Prostate gland (tissue), 2 donors: ENCODE measurements around the gene SESN1. TPM values are rescaled to one million over a fixed set of nuclear protein-coding genes. Genes with fewer than 3 reads are reported as not detected.

Experiments used
- DNase-seq: peaks from one replicate; pipeline ENCODE4 v3.0.0-alpha.2; 2019; ENCODE audit warnings: low spot score
- H3K27ac ChIP-seq, 2 donors: fragments of 200-600 bp; sonication (generic); 2 replicates each; pipeline ENCODE4 v1.5.1; 2017 to 2019
- H3K27me3 ChIP-seq: fragments of 200-600 bp; sonication (generic); replicated peaks from 2 replicates; pipeline ENCODE4 v1.5.1; 2019; ENCODE audit not compliant: insufficient read depth
- H3K36me3 ChIP-seq, 2 donors: fragments of 200-600 bp; sonication (generic); 1 replicate in 1 of 2; 2 replicates in 1 of 2; pipeline versions ENCODE4 v1.5.1 to v1.8.1; 2017 to 2019
- H3K4me1 ChIP-seq: fragments of 200-600 bp; sonication (generic); replicated peaks from 2 replicates; pipeline ENCODE4 v1.5.1; 2019
- H3K4me3 ChIP-seq, 2 donors: fragments of 200-600 bp; sonication (generic); 2 replicates each; pipeline ENCODE4 v1.5.1; 2017 to 2019
- H3K9me3 ChIP-seq: fragments of 200-600 bp; sonication (generic); 2 replicates; pipeline ENCODE4 v1.5.1; 2017
- CTCF ChIP-seq, 4 experiments: fragments of 200-600 bp in 2 of 4; fragments of 450-650 bp in 2 of 4; sonication (generic) in 2 of 4; IDR thresholded peaks; 1 replicate in 3 of 4; 2 replicates in 1 of 4; pipeline ENCODE4 v1.5.1; 2016 to 2019; ENCODE audit warnings: antibody characterized with exemption in 4 of 4, mild to moderate bottlenecking in 2 of 4, moderate library complexity in 2 of 4
- POLR2A ChIP-seq: fragments of 450-650 bp; IDR thresholded peaks from one replicate; pipeline ENCODE4 v1.6.1; 2016; ENCODE audit warnings: antibody characterized with exemption, mild to moderate bottlenecking
- POLR2AphosphoS5 ChIP-seq: sonication (generic); formaldehyde crosslinking; IDR thresholded peaks from one replicate; pipeline ENCODE4 v1.6.1; 2017; ENCODE audit warnings: antibody characterized with exemption
- WGBS: methylation state at CpG from one replicate; pipeline ENCODE4 v1.1.5; 2018; 5-methylcytosine and 5-hydroxymethylcytosine counted together
- intact Hi-C: fragments of 100-400 bp; cut with DNase I; formaldehyde crosslinking; loops from one replicate; pipeline ENCODE4 v1.14.2; 2022
- total RNA-seq, 2 donors: library from RNA; depleted of rRNA; stranded (reverse); fragments of >200 nt; gene quantifications; one replicate each; pipeline ENCODE4 v1.1.0, GENCODE V29; 2016

Gene SESN1
- total RNA-seq, 2 donors from 2014 or later: 92.2 to 140 TPM

GRCh38 chr6:109130065-109130464, 35.4 kb upstream of the SESN1 start:
- no peaks in the 10 kb centered on the region for H3K36me3 ChIP-seq
- DNase-seq: no peak
- intact Hi-C loops: no loop called here
- no peak overlapping the region for H3K4me3 ChIP-seq
- H3K27ac ChIP-seq: no peak overlapping the region
- WGBS: 96% methylated on average over 3 of the region's 3 CpGs
- no peaks in the 10 kb centered on the region for H3K4me1 ChIP-seq
- no peaks in the 10 kb centered on the region for H3K9me3 ChIP-seq
- no peak for TF ChIP-seq CTCF (IDR thresholded peaks at IDR 0.05)
- no peaks in the 10 kb centered on the region for H3K27me3 ChIP-seq

GRCh38 chr6:109125504-109125903, 30.9 kb upstream of the SESN1 start:
- no peaks in the 10 kb centered on the region for H3K9me3 ChIP-seq
- no peak overlapping the region for H3K4me3 ChIP-seq
- no peaks in the 10 kb centered on the region for H3K27me3 ChIP-seq
- H3K27ac ChIP-seq: no peak overlapping the region
- TF ChIP-seq CTCF (IDR thresholded peaks at IDR 0.05) (no peak), POLR2A (no peak), POLR2AphosphoS5 (no peak)
- intact Hi-C loops: no loop called here
- DNase-seq: no peak
- no peaks in the 10 kb centered on the region for H3K36me3 ChIP-seq
- H3K4me1 ChIP-seq: no peaks in the 10 kb centered on the region
- WGBS: 83% methylated on average over 3 of the region's 3 CpGs

GRCh38 chr6:109124219-109124618, 29.6 kb upstream of the SESN1 start:
- no peak overlapping the region for H3K27ac ChIP-seq
- no peaks in the 10 kb centered on the region for H3K27me3 ChIP-seq
- no peak overlapping the region for H3K4me3 ChIP-seq
- intact Hi-C loops: no loop called here
- no peak for TF ChIP-seq POLR2A
- TF ChIP-seq POLR2AphosphoS5: no peak
- TF ChIP-seq CTCF (IDR thresholded peaks at IDR 0.05): no peak
- H3K9me3 ChIP-seq: no peaks in the 10 kb centered on the region
- no peak for DNase-seq
- no peaks in the 10 kb centered on the region for H3K36me3 ChIP-seq
- WGBS: 90% methylated on average over 2 of the region's 2 CpGs
- H3K4me1 ChIP-seq: no peaks in the 10 kb centered on the region

GRCh38 chr6:109121411-109121810, 26.8 kb upstream of the SESN1 start:
- H3K4me3 ChIP-seq: no peak overlapping the region
- no peaks in the 10 kb centered on the region for H3K4me1 ChIP-seq
- H3K9me3 ChIP-seq: no peaks in the 10 kb centered on the region
- H3K27me3 ChIP-seq: no peaks in the 10 kb centered on the region
- no peak for TF ChIP-seq POLR2AphosphoS5
- no peak for TF ChIP-seq POLR2A
- TF ChIP-seq CTCF (IDR thresholded peaks at IDR 0.05): no peak
- no peak overlapping the region for H3K27ac ChIP-seq
- no peaks in the 10 kb centered on the region for H3K36me3 ChIP-seq
- no peak for DNase-seq
- intact Hi-C loops: no loop called here

- Histone ChIP-seq H3K9me3 (no peaks in the 10 kb centered on the region), H3K27ac (no peak overlapping the region), H3K4me3 (no peak overlapping the region), H3K36me3 (no peaks in the 10 kb centered on the region), H3K27me3 (no peaks in the 10 kb centered on the region), H3K4me1 (no peaks in the 10 kb centered on the region)
- DNase-seq: no peak
- intact Hi-C loops: no loop called here
- no peak for TF ChIP-seq CTCF (IDR thresholded peaks at IDR 0.05)
- no peak for TF ChIP-seq POLR2AphosphoS5
- no peak for TF ChIP-seq POLR2A
- 83% methylated on average over 3 of the region's 3 CpGs for WGBS
These were observed 24.3 kb upstream of the SESN1 start for GRCh38 chr6:109118871-109119354.
